Lung microvascular endothelial cell (primary cell): ENCODE measurements around the gene HHIP. TPM values are rescaled to one million over a fixed set of nuclear protein-coding genes. Genes with fewer than 3 reads are reported as not detected.
A peak's percentile ranks its signal among the peaks of the same experiment; 100 is the strongest.

Experiments
- DNase-seq, 2 donors: peaks; one replicate each; pipeline versions ENCODE4 v3.0.0 to v3.0.0-alpha.2; 2010; ENCODE audit warnings: low read depth in 2 of 2
- total RNA-seq: library from RNA; depleted of rRNA; stranded (reverse); fragments of >200 nt; gene quantifications from 2 replicates; pipeline ENCODE4 v1.2.1, GENCODE V29; 2014

HHIP gene, protein sequence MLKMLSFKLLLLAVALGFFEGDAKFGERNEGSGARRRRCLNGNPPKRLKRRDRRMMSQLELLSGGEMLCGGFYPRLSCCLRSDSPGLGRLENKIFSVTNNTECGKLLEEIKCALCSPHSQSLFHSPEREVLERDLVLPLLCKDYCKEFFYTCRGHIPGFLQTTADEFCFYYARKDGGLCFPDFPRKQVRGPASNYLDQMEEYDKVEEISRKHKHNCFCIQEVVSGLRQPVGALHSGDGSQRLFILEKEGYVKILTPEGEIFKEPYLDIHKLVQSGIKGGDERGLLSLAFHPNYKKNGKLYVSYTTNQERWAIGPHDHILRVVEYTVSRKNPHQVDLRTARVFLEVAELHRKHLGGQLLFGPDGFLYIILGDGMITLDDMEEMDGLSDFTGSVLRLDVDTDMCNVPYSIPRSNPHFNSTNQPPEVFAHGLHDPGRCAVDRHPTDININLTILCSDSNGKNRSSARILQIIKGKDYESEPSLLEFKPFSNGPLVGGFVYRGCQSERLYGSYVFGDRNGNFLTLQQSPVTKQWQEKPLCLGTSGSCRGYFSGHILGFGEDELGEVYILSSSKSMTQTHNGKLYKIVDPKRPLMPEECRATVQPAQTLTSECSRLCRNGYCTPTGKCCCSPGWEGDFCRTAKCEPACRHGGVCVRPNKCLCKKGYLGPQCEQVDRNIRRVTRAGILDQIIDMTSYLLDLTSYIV
- 59.1 and 154 TPM in 2 replicates for total RNA-seq

DNA sequence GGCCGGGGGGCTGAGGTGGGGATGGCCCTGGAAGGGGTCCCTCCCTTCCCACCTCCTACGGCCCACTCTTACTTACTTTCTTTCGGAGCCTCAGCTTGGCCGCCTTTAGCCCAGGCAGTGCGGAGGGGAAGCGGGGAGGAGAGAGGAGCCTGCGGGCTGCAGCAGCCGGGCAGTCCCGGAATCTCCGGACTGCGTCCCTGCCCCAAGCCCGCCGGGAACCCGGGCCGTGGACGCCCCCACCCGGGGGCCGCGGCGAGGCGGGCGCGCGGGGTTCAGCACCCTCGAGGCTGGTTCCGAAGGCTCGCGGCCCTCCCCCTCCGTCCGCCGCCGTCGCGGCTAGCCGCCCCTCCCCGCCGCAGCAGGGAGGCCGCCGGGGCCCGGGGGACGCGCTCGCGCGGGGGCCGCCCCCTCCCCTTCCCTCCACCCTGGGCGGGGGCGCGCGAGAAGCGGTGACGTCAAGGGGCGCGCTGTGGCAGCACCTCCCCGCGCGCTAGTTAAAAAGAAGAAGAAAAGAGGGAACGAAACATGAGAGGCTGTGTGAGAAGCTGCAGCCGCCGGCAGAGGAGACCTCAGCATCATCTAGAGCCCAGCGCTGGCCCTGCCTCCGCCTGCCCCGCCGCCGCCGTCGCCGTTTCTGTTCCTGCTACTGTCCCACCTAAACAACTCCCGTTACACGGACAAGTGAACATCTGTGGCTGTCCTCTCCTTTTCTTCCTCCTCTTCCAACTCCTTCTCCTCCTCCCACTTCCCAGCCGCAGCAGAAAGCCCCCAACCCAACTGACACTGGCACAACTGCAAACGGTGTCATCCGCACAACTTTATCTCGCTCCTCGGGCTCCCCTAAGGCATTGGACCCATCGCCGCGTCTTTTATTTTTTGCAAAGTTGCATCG lies at the start of gene HHIP:
Gene HHIP, plus strand, starts transcription at position 526 of the 892 bp plus-strand sequence. CDS start 520 bp downstream, outside the sequence.
- peak; percentile 70 to 90 for DNase-seq

DNA sequence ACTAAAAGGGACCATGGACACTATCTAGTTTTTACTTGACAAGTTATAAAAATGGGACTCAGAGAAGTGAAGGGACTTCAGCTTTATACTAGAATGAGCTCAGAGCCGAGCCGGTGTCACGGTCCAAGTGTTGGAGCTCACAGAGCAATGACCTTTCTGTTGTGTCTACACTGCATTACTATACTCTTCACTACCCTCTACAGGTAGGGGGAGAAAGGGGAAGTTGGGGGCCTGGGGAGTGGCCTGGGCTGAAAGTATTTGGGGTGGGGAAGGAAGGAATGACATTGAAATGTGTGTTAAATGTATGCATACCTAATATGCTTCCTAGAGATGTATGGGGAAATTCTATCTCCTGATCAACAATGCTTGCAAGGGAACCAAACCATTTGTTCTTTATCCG lies 48.8 kb upstream of the HHIP start:
- DNase-seq = no peak

DNA sequence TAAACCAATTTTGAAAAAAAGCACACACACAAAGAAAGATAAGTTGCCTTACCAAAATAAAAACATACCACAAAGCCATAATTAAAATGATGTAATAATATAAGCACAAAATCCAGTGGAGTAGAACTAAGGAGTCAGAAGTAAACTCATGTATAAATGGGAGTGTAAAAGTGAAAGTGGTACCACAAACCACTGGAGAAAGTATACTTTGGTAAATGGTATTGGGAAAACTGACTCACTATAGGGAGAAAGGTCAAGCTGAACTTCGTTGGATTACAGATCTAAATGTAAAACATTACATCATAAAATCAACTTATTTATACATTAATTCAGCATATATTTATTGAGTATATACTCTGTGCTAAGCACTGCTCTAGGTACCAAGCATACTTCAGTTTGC lies 46.3 kb upstream of the HHIP start:
- DNase-seq = peak; percentile 36 to 70

- peak; percentile 29 for DNase-seq
These were observed 34.1 kb upstream of the HHIP start for GRCh38 chr4:144611850-144612249.

DNA sequence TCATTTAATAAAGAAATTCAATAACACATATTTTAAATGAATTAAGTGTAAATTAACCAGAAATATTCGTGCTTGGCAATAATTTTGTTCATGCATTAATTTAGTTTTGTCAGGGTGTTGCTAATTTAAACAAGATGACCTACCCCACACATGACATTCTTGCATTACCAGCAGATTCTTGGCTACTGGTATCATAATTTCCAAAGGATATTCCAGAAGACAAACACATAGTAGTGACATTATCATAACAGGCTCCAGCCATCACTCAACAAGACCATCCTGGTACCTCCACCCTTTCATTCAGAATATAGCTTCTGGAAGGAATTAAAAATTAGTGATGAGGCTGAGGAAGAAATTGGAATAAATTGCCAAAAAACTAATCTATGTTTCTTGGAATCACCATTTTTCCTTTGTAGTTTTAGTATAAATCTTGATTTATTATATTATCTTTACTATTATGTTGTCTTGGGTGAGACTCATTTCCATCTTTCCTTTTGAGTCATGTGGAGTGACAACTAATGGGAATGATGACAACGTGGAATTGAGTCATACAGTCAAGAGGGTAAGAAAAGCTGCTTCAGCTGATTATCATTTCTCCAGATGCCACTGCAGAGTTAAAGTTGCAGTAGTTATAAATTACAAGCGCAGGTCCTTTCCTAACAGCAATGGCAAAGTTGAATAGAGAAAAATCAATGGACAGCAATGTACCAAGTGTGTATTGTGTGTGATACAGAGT lies 30.9 kb upstream of the HHIP start:
- DNase-seq = peak; percentile 49 to 65

DNA sequence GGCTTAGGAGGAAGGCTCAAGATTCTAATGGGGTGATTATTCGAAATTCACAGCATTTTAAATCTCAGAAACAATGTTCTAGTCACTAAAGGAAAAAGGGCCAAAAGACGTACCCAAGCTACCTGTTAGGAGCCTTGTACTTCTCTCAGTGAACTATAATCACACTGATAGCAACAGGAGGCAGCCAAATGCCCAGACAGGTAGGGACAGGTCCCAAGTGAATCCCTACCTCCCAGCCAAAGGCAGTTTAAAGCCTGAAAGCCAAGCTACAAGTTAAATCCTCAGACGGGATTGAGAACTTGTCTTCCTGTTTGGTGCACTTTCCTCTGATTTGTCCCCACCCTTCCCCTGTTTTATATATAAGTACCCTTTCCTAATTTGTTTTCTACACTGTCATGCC lies 24.3 kb upstream of the HHIP start:
- no peak for DNase-seq

DNA sequence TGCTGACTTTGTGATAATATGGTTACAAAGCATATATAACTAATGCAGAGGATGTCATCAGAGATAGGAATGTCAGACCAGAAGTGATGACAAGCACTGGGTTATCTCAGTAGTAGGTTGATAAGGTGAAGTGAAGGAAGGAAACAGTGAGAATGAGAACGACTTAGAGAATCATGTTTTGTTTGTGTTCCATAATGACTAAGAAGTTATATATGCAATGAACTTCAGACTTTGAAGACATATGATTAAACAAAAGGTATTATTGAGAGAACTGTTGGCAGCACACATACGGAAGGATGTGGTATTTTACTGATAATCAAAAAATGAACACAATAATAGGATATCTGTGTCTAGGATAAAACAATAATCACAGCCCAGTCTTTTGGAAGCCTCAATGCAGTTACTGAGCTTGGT lies 18.3 kb upstream of the HHIP start:
- peak; percentile 84 to 86 for DNase-seq

GRCh38 chr4:144633215-144633614 lies 12.7 kb upstream of the HHIP start:
- no peak for DNase-seq

- DNase-seq = peak; percentile 4 to 56
These were observed 10.8 kb upstream of the HHIP start for GRCh38 chr4:144634978-144635747.

DNA sequence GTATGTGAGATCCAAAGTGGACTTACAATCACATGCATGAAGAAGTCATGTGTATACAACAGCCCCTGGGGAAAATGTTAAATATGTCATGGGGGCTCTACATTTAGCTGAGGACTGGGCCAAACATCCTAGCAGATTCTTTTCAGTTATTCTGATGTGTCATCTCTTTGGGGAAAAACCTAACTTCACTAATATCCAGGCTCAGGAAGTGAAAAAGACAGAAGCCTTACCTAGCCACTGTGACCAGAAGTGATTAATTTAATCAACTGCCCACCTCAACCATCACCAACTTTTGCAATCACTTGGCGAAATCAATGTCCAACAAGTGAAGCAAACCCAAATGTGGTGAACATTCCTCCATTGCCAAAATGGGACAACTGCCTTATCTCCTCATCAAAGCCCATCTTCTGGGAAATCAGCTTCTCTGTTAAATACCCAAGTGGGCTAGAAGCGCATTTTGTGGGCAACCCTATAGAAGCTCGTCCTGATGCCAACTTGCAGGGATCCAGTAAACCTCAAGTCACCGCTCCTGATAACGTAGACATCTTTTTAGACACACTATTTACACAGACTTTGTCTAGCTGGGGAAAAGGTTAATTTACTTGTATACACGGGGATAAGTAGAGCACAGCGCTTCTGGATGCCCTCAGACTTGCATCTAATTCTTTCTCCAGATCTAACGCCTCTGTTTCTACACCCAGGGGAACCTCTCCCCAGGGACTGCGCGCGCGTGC lies 1.4 kb upstream of the HHIP start:
- peak; percentile 3 to 29 for DNase-seq

DNA sequence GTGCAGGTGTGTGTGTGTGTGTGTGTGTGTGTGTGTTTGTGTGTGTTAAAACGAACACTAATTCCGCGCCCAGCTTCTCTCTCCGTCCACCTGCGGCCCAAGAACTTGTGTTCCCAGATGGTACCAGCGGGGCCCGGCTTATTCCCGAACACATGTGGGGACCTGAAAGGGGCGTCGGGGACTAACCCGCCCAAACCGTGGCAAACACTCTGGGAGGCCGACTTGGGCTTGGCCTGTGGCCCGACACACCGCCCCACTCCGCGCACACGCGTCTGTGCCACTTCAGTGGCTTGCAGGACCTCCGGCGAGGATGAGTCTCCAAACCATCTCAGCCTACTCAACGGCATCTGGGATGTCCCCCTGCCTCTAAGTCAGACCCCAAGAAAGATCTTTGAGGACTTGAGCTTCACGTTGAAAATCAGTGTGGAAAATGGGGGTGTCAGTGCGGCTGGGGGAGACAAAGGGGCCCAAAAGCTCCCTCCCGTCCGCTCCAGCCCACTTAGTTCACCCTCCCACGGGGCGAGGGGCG lies 790 bp upstream of the HHIP start:
- DNase-seq = peak; percentile 43 to 64

GRCh38 chr4:144646523-144647094 lies 653 bp downstream of the HHIP start:
- DNase-seq = peak; percentile 48 to 54

DNA sequence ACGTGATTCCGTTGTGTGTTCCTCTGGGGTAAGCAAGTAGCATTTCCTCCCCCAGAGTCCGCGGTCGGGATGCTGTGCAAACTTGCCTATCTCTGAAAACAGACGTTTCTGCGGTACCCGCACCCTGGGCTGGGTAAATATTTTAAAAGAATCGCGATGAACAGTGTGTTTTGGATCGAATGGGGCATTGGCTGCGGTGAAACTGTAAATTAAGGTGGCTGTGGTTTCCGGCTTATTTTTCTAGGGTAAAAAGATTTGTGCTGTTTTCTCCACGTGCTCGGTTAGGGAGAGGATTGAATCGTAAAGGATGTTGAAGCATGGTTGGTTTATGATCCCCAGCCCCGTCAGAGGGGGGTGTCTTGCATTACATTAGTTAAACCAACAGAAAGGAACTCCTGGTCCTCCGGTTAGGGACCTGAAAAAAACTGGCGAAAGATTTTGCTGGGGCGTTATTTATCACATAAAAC lies 1.2 kb downstream of the HHIP start:
- peak; percentile 66 to 69 for DNase-seq

- DNase-seq = peak in 1 of 2 donors; percentile 9
These were observed 1.6 kb downstream of the HHIP start for GRCh38 chr4:144647590-144647989.

GRCh38 chr4:144648042-144648441 lies 2.1 kb downstream of the HHIP start:
- DNase-seq = peak; percentile 12 to 28

DNA sequence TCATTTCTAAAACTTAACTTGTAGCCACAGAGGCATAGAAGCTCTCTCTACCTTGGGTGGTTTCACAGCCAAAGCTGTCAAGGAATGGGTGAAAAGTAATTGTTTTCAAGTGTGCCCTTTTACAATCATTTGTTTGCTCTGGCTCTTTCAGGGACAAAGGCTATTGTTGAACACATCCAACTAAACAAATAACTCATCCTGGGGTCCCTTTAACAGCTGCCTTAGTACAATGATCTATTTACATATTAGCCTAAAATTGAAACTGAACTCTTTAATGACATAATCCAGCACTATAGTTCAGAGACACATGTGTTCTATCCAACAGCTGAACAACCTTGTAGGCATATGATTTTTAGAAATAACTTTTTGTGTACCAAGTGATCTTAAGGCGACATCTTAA lies 3.7 kb downstream of the HHIP start:
- DNase-seq = peak; percentile 34 to 47

- DNase-seq = peak in 1 of 2 donors; percentile 42
These were observed 4.5 kb downstream of the HHIP start for GRCh38 chr4:144650311-144651005.
